Fibroblast of skin of abdomen (primary cell): ENCODE data around the gene KCNE2.
"Not testable (repeated sequence)": the region's sequence is repeated elsewhere in the genome, so short reads cannot be mapped to it uniquely, and the experiment has no call there.

Experiments used
- DNase-seq: peaks from one replicate; pipeline ENCODE4 v3.0.0-alpha.2; 2013

KCNE2 gene

GRCh38 chr21:34417448-34418077 lies 53.8 kb downstream of the KCNE2 start:
- not testable (repeated sequence) for DNase-seq
